ENCODE data around the gene CNDP1.
A peak's percentile ranks its signal among the peaks of the same experiment; 100 is the strongest.

CNDP1 gene

DNA sequence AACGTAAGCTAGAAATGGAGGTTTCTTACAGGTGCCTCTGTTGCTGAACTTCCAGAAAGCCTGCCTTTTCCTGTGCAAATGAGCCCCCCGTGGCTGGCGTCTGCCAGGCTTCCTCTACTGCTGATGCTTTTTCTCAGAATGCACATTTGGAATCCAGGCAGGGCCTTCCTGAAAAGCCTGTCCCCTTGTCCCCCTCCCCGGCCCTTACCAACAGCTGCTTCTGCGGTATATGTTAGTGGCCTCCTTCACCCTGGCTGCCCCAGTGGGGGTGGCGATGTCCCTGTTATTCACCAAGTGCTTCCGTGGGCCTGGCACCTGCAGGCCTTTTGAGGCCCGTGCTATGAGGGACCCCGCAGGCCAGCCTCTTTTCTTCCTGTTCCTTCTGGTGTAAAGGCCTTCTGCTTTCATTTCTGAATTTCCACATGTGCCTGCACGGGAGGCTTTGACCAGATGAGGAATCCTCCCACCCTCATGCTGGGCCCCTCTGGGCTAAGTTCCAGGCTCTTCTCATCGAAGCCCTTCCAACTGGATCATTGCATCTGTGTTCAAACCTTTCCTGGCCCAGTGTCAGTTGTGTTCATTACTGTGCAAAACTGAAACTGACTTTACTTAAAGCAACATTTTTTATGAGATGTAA, 27.7 kb upstream of the CNDP1 start:
- FAIRE-seq (peak; percentile 53), DNase-seq (ENCODE audit: insufficient read length, low spot score) (no peak)
- TF ChIP-seq, protein P1, sequence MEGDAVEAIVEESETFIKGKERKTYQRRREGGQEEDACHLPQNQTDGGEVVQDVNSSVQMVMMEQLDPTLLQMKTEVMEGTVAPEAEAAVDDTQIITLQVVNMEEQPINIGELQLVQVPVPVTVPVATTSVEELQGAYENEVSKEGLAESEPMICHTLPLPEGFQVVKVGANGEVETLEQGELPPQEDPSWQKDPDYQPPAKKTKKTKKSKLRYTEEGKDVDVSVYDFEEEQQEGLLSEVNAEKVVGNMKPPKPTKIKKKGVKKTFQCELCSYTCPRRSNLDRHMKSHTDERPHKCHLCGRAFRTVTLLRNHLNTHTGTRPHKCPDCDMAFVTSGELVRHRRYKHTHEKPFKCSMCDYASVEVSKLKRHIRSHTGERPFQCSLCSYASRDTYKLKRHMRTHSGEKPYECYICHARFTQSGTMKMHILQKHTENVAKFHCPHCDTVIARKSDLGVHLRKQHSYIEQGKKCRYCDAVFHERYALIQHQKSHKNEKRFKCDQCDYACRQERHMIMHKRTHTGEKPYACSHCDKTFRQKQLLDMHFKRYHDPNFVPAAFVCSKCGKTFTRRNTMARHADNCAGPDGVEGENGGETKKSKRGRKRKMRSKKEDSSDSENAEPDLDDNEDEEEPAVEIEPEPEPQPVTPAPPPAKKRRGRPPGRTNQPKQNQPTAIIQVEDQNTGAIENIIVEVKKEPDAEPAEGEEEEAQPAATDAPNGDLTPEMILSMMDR (IDR thresholded peaks at IDR 0.05; ENCODE audit: insufficient read depth, missing control alignments): no peak

DNA sequence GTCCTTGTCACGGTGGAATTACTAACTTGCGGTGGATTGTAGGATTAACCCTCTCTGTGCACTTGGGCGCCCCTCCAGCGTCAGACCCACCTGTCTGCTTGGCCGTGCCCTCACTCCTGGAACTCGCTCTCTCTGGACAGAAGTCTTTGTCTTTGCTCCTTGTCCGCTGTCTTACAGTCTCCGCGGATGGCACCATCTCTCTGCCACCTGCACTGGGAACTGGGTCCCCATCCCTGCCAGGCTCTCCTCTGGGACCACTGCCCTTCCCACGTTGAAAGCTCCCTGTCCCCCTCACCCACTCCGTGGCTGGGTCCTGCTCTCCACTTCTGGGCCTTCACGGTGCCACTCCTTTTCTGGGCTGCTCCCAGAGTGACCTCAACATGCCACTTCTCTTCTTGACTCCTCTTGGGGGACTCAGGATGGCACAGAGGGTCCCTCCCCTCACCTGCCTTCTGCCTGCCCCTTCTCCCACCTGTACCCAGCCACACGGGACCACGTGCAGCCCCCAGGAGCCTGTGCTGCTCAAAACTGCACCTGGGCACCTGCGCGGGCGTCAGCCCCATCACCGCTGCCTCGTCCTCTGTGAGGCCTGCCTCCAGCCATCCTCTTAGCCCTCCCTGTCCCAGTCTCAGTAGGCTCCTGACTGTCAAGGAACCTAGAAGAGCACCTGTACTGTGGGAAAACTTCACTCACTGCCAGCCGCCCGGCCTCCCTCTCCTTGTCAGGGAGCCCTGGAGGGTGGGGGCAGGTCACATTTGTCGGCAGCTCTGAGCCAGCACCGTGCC, 27.0 kb upstream of the CNDP1 start:
- DNase-seq (ENCODE audit: insufficient read length, low spot score) (no peak), FAIRE-seq (no peak)
- TF ChIP-seq, protein P1 (IDR thresholded peaks at IDR 0.05; ENCODE audit: insufficient read depth, missing control alignments): no peak

DNA sequence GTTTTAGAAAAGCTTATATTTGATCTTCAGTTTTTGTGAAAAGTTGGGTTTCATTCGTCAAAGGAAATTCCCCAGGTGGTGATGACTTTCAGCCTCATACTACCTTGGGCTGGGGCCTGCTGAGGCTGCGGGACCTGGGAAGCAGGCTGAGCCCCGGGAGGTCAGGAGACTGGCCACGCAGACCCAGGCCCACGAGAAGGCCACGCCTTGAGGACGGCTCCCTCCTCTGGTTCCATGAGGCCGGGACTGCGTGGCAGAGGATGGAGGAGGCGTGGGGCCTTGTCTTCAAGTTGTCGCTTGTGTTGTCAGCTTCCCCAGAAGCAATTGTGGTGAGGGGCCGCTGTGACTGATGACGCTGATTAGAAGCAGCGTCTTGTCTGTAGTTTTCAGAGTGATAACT, 26.4 kb upstream of the CNDP1 start:
- TF ChIP-seq, protein P1 (IDR thresholded peaks at IDR 0.05; ENCODE audit: insufficient read depth, missing control alignments): no peak
- DNase-seq (ENCODE audit: insufficient read length, low spot score) (no peak), FAIRE-seq (no peak)

DNA sequence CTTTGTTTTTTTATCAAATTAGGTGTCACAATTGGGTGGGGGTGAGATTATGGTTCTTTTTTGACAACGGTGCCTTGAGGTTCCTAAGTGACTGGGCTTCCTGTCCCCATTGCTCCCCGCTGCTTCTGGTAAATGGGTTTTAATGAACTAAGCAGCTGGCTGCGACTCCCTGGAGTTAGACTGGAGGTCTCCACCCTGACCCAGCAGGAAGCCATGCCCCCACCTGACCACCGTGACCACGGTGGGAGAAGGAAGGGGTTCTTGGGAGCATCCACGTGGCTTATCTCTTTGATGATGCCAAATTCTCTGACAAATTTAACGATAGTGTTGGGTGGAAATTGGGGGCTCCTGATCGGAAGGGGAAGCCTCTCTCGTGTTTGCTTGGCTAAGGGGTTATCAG, 25.9 kb upstream of the CNDP1 start:
- TF ChIP-seq, protein P1 (IDR thresholded peaks at IDR 0.05; ENCODE audit: insufficient read depth, missing control alignments): no peak
- no peak for DNase-seq (ENCODE audit: insufficient read length, low spot score)
- no peak for FAIRE-seq

DNA sequence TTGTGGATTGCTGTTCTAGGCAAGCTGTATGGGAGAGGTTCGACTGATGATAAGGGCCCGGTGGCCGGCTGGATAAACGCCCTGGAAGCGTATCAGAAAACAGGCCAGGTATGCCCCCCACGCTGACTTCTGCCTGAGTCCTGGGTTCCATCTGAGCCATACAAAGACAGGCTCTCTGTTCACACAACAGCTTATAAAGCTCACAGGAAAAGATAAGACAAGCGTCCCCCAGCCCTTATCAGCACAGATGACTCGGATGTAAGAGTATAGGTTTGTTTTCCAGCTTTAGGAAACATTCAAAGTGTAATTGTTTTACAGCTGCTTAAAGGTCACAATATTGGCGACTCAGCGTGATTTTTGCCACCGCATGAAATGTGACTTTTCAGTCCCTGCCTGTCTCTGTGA, 25.5 kb upstream of the CNDP1 start:
- FAIRE-seq: peak; percentile 32
- TF ChIP-seq, protein P1 (IDR thresholded peaks at IDR 0.05; ENCODE audit: insufficient read depth, missing control alignments): no peak
- no peak for DNase-seq (ENCODE audit: insufficient read length, low spot score)

DNA sequence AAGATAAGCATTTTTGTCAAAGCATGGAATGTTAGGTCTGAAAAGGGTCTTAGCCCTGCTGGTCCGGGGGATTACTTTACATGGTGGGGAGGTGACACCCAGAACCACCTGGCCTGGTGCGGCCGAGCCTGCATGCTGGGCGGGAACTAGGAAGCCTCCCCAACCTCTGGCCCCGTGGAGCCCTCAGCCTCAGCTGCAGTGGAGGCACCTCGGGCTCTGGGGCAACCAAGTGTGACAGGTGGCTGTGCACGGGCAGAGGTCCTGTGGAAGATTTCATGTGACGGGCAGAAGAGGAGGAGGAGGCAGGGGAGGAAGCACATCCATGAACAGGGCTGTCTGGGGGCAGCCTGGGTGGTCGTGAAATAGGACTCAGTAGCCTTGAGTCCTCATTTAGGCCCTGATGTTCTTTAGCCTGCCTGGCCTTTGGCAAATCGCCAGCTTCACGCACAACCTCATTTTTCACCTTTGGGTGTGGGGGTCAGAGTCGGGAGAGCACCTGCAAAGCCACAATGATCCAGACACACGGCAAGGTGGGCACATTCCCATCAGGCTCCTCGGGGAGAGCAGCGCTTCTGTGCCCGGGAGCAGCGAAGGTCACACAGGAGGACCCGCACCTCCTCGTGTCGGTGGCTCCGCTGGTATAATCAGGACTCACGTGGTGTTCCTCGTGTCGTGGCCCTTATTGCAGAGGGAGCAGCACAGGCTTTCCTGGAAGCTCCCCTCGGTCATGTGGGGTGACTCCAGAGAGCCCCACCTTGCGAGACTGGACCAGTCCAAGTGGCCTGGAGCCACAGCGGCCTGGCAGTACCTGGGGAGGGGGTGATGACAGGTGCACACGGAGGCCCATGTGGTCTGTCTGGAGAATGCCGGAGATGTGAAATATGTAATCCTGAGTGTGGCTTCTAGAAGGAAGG, 24.2 kb upstream of the CNDP1 start:
- TF ChIP-seq, protein P1 (IDR thresholded peaks at IDR 0.05; ENCODE audit: insufficient read depth, missing control alignments): no peak
- FAIRE-seq: no peak

More for the DNA sequence above, 24.2 kb upstream of the CNDP1 start:
- DNase-seq (ENCODE audit: insufficient read length, low spot score): no peak

Measured in D721Med (cell line).